Measurements from ENCODE around the gene RXRA.

Gene RXRA

GRCh38 chr9:134452728-134453127, 126.5 kb downstream of the RXRA start:
- DNase-seq (ENCODE audit: low read depth) = no peak

- no peak for DNase-seq (ENCODE audit: low read depth)
Observed at GRCh38 chr9:134453776-134454475, 127.7 kb downstream of the RXRA start.

- DNase-seq (ENCODE audit: low read depth) = no peak
Observed at GRCh38 chr9:134454476-134454857, 128.2 kb downstream of the RXRA start.

- no peak for DNase-seq (ENCODE audit: low read depth)
Observed at GRCh38 chr9:134455021-134455471, 128.8 kb downstream of the RXRA start.

GRCh38 chr9:134455537-134455933, 129.3 kb downstream of the RXRA start:
- no peak for DNase-seq (ENCODE audit: low read depth)

GRCh38 chr9:134455934-134456755, 129.9 kb downstream of the RXRA start:
- peak; percentile 89 for DNase-seq (ENCODE audit: low read depth)

GRCh38 chr9:134456756-134457305, 130.6 kb downstream of the RXRA start:
- no peak for DNase-seq (ENCODE audit: low read depth)

- no peak for DNase-seq (ENCODE audit: low read depth)
Observed at GRCh38 chr9:134457321-134458206, 131.3 kb downstream of the RXRA start.

GRCh38 chr9:134458207-134459108, 132.2 kb downstream of the RXRA start:
- no peak for DNase-seq (ENCODE audit: low read depth)

GRCh38 chr9:134459164-134459563, 132.9 kb downstream of the RXRA start:
- no peak for DNase-seq (ENCODE audit: low read depth)

GRCh38 chr9:134459573-134459972, 133.3 kb downstream of the RXRA start:
- no peak for DNase-seq (ENCODE audit: low read depth)

- DNase-seq (ENCODE audit: low read depth) = no peak
Observed at GRCh38 chr9:134460206-134460605, 134.0 kb downstream of the RXRA start.

GRCh38 chr9:134460896-134461295, 134.6 kb downstream of the RXRA start:
- DNase-seq (ENCODE audit: low read depth) = no peak

GRCh38 chr9:134461426-134461982, 135.2 kb downstream of the RXRA start:
- DNase-seq (ENCODE audit: low read depth) = no peak

GRCh38 chr9:134462318-134462717, 136.1 kb downstream of the RXRA start:
- DNase-seq (ENCODE audit: low read depth) = no peak

GRCh38 chr9:134463280-134463679, 137.0 kb downstream of the RXRA start:
- no peak for DNase-seq (ENCODE audit: low read depth)

GRCh38 chr9:134466869-134467616, 140.8 kb downstream of the RXRA start:
- no peak for DNase-seq (ENCODE audit: low read depth)

GRCh38 chr9:134468358-134468757, 142.1 kb downstream of the RXRA start:
- no peak for DNase-seq (ENCODE audit: low read depth)

- DNase-seq (ENCODE audit: low read depth) = no peak
Observed at GRCh38 chr9:134469041-134469875, 143.0 kb downstream of the RXRA start.
